ENCODE measurements around the gene CPEB3. TPM values are rescaled to one million over a fixed set of nuclear protein-coding genes. Genes with fewer than 3 reads are reported as not detected.
"Not testable (repeated sequence)": the region's sequence is repeated elsewhere in the genome, so short reads cannot be mapped to it uniquely, and the experiment has no call there.

The CPEB3 gene
- polyA plus RNA-seq, 1 experiment, result 0.36 TPM

DNA sequence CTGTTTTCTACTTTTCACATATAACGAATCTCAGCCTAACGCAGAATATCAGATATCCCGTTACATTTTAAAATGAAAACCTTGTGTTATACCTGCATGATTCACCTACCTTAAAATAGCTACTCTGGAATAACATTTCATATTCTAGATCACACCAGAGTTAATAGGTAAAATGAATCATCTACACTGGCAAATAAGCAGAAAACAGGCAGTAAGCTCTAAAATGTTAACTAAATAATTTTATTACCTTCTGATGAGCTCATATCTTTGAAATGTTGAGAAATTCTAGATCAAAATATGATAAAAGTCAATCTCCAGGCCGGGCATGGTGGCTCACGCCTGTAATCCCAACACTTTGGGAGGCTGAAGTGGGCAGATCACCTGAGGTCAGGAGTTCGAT is 71.3 kb downstream of the CPEB3 start:
- no peaks in the 10 kb centered on the region for H3K27me3 ChIP-seq (ENCODE audit: control insufficient read depth, insufficient read depth, low read length)
- no peak for TF ChIP-seq CTCF (IDR thresholded peaks at IDR 0.05; ENCODE audit: low read depth, low read length)
- ChIA-PET POLR2A (no interaction called here), CTCF (interaction anchor here (0.7 to 1.0 kb wide), 2 partner anchors 72 to 111 kb away, joined by 3 to 4 read pairs; partner anchors contain the start of genes CPEB3 and MARCHF5)
- no peak overlapping the region for H3K27ac ChIP-seq (ENCODE audit: low read depth, low read length)
- no peak overlapping the region for H3K4me3 ChIP-seq (ENCODE audit: low read depth, low read length)
- DNase-seq (ENCODE audit: low read depth, low spot score), result no peak
- no peaks in the 10 kb centered on the region; the same call in 1 of the 2 replicates for H3K9me3 ChIP-seq (ENCODE audit: control insufficient read depth, insufficient read depth, low read length)

GRCh38 chr10:92218569-92218968 is 72.3 kb downstream of the CPEB3 start:
- Histone ChIP-seq H3K9me3 (ENCODE audit: control insufficient read depth, insufficient read depth, low read length) (no peaks in the 10 kb centered on the region; the same call in 1 of the 2 replicates), H3K27me3 (ENCODE audit: control insufficient read depth, insufficient read depth, low read length) (no peaks in the 10 kb centered on the region), H3K4me3 (ENCODE audit: low read depth, low read length) (no peak overlapping the region), H3K27ac (ENCODE audit: low read depth, low read length) (no peak overlapping the region)
- TF ChIP-seq CTCF (IDR thresholded peaks at IDR 0.05; ENCODE audit: low read depth, low read length), result no peak
- no peak for DNase-seq (ENCODE audit: low read depth, low spot score)
- ChIA-PET CTCF (no interaction called here), POLR2A (no interaction called here)

DNA sequence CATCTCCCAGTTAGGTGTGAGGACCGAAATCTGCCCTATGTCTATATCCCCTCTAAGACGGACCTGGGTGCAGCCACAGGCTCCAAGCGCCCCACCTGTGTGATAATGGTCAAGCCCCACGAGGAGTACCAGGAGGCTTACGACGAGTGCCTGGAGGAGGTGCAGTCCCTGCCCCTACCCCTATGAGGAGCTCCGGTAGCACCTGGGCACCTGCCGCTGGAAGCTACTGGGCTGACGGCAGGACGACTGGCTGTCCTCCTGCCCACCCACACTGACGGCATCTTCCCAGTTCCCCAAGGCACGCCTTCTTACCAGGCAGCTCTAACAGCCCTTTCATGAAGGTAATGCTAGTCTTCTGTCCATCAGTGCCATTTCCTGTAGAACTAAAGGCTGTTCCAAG is 74.3 kb downstream of the CPEB3 start:
- POLR2A ChIA-PET; DNase-seq (ENCODE audit: low read depth, low spot score); H3K9me3 ChIP-seq (ENCODE audit: control insufficient read depth, insufficient read depth, low read length); H3K27me3 ChIP-seq (ENCODE audit: control insufficient read depth, insufficient read depth, low read length); H3K4me3 ChIP-seq (ENCODE audit: low read depth, low read length); CTCF ChIA-PET: not testable (repeated sequence)
- peak overlapping the region; percentile 11 for H3K27ac ChIP-seq (ENCODE audit: low read depth, low read length)

DNA sequence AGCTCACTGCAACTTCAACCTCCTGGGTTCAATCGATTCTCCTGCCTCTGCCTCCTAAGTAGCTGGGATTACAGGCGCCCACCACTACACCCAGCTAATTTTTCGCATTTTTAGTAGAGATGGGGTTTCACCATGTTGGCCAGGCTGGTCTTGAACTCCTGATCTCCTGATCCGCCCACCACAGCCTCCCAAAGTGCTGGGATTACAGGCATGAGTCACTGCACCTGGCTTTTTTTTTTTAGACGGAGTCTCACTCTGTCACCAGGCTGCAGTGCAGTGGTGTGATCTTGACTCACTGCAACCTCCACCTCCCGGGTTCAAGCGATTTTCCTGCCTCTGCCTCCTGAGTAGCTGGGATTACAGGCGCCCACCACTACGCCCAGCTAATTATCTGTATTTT is 75.7 kb downstream of the CPEB3 start:
- CTCF ChIA-PET, result interaction anchor here (0.6 kb wide), 1 partner anchor 75 kb away, joined by 4 read pairs; no protein-coding TSS in a partner anchor
- POLR2A ChIA-PET, result interaction anchor here (0.6 kb wide), 1 partner anchor 22 kb away, joined by 4 read pairs; no protein-coding TSS in a partner anchor
- H3K27me3 ChIP-seq (ENCODE audit: control insufficient read depth, insufficient read depth, low read length), result not testable (repeated sequence)

DNA sequence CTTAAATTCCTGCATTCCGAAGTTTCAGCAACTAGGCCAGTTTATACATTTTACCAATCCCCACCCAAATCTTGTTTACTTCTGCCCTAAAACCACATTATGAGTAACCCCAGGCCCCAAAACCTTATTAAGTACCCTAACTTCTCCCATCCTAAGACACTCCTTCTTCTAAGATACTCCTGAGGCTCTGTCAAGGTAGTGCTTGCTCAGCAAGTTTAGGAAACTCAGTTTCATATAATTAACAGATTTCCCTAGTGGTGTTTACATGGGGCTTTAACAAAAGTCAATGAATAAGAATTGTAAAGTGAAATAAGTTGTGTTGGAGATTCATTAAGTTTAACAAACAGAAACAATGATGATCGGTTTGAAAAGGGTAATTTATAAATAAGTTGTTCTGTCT is 77.8 kb downstream of the CPEB3 start:
- Histone ChIP-seq H3K9me3 (ENCODE audit: control insufficient read depth, insufficient read depth, low read length) (no peaks in the 10 kb centered on the region; the same call in 1 of the 2 replicates), H3K4me3 (ENCODE audit: low read depth, low read length) (no peak overlapping the region), H3K27me3 (ENCODE audit: control insufficient read depth, insufficient read depth, low read length) (no peaks in the 10 kb centered on the region), H3K27ac (ENCODE audit: low read depth, low read length) (no peak overlapping the region)
- no peak for TF ChIP-seq CTCF (IDR thresholded peaks at IDR 0.05; ENCODE audit: low read depth, low read length)
- no peak for DNase-seq (ENCODE audit: low read depth, low spot score)
- ChIA-PET POLR2A (no interaction called here), CTCF (no interaction called here)

More for the DNA sequence above, 75.7 kb downstream of the CPEB3 start:
- H3K4me3 ChIP-seq (ENCODE audit: low read depth, low read length); DNase-seq (ENCODE audit: low read depth, low spot score); H3K27ac ChIP-seq (ENCODE audit: low read depth, low read length); H3K9me3 ChIP-seq (ENCODE audit: control insufficient read depth, insufficient read depth, low read length): not testable (repeated sequence)

- no peak for DNase-seq (ENCODE audit: low read depth, low spot score)
- H3K4me3 ChIP-seq (ENCODE audit: low read depth, low read length), result no peak overlapping the region
- no peaks in the 10 kb centered on the region for H3K27me3 ChIP-seq (ENCODE audit: control insufficient read depth, insufficient read depth, low read length)
- TF ChIP-seq CTCF (IDR thresholded peaks at IDR 0.05; ENCODE audit: low read depth, low read length), result no peak
- POLR2A ChIA-PET, result interaction anchor here (0.7 kb wide), 1 partner anchor 108 kb away, joined by 4 read pairs; no protein-coding TSS in a partner anchor
- CTCF ChIA-PET, result no interaction called here
- H3K27ac ChIP-seq (ENCODE audit: low read depth, low read length), result no peak overlapping the region
- H3K9me3 ChIP-seq (ENCODE audit: control insufficient read depth, insufficient read depth, low read length), result no peaks in the 10 kb centered on the region
Observed at GRCh38 chr10:92208736-92209135, 82.1 kb downstream of the CPEB3 start.

All from AG04450 (cell line).